HepG2 (cell line): Measurements from ENCODE around the gene RHD. TPM values are rescaled to one million over a fixed set of nuclear protein-coding genes. Genes with fewer than 3 reads are reported as not detected.

ENCODE experiments used
- ELK4 ChIP-seq: sonication (generic); formaldehyde crosslinking; IDR thresholded peaks from 2 replicates; pipeline ENCODE4 v1.9.0; 2021; ENCODE audit warnings: missing genetic modification reagents, borderline replicate concordance
- HOXD1 ChIP-seq: sonication (generic); formaldehyde crosslinking; IDR thresholded peaks from 2 replicates; pipeline ENCODE4 v1.5.0; 2020; ENCODE audit warnings: missing genetic modification reagents
- IRF9 ChIP-seq: sonication (generic); formaldehyde crosslinking; IDR thresholded peaks from 2 replicates; pipeline ENCODE4 v1.8.0; 2022; ENCODE audit warnings: missing genetic modification reagents, mild to moderate bottlenecking, borderline replicate concordance
- NFAT5 ChIP-seq: sonication (generic); formaldehyde crosslinking; IDR thresholded peaks from 2 replicates; pipeline ENCODE4 v1.4.0; 2020; ENCODE audit warnings: missing genetic modification reagents
- TBL1XR1 ChIP-seq: fragments of 150-350 bp; IDR thresholded peaks from 2 replicates; pipeline ENCODE4 v1.6.1; 2014; ENCODE audit warnings: borderline replicate concordance, low read length; ENCODE audit not compliant: partially characterized antibody
- TCF12 ChIP-seq, 2 experiments: fragments of 450-650 bp in 1 of 2; sonication (generic) in 1 of 2; formaldehyde crosslinking in 1 of 2; IDR thresholded peaks; 2 replicates each; pipeline versions ENCODE4 v1.6.1 to v1.8.0; 2017 to 2022; ENCODE audit warnings: antibody characterized with exemption in 1 of 2, mild to moderate bottlenecking in 1 of 2, missing genetic modification reagents in 1 of 2, moderate library complexity in 1 of 2
- ZFP91 ChIP-seq: sonication (generic); formaldehyde crosslinking; IDR thresholded peaks from 2 replicates; pipeline ENCODE4 v1.9.0; 2022; ENCODE audit warnings: missing genetic modification reagents, mild to moderate bottlenecking, borderline replicate concordance
- ZNF34 ChIP-seq: sonication (generic); formaldehyde crosslinking; IDR thresholded peaks from 2 replicates; pipeline ENCODE4 v1.4.0; 2020; ENCODE audit warnings: mild to moderate bottlenecking, missing genetic modification reagents, borderline replicate concordance
- ZNF343 ChIP-seq: sonication (generic); formaldehyde crosslinking; IDR thresholded peaks from 2 replicates; pipeline ENCODE4 v1.4.0; 2020; ENCODE audit warnings: mild to moderate bottlenecking, missing genetic modification reagents
- ZNF501 ChIP-seq: sonication (generic); formaldehyde crosslinking; IDR thresholded peaks from 2 replicates; pipeline ENCODE4 v1.5.1; 2020; ENCODE audit warnings: mild to moderate bottlenecking, moderate library complexity, missing genetic modification reagents
- ZNF674 ChIP-seq: sonication (generic); formaldehyde crosslinking; IDR thresholded peaks from 2 replicates; pipeline ENCODE4 v1.5.0; 2020; ENCODE audit warnings: low read depth, mild to moderate bottlenecking, missing genetic modification reagents
- ZNF687 ChIP-seq: sonication (generic); formaldehyde crosslinking; IDR thresholded peaks from 2 replicates; pipeline ENCODE4 v1.5.1; 2020; ENCODE audit warnings: mild to moderate bottlenecking, missing genetic modification reagents, moderate library complexity
- ZNF782 ChIP-seq: sonication (generic); formaldehyde crosslinking; IDR thresholded peaks from 2 replicates; pipeline ENCODE4 v1.4.0; 2020; ENCODE audit warnings: missing genetic modification reagents, mild to moderate bottlenecking, borderline replicate concordance
- ZZZ3 ChIP-seq: sonication (generic); formaldehyde crosslinking; IDR thresholded peaks from 2 replicates; pipeline ENCODE4 v1.4.0; 2020; ENCODE audit warnings: missing genetic modification reagents, mild to moderate bottlenecking, borderline replicate concordance
- polyA plus RNA-seq, 8 experiments: library from polyadenylated mRNA; depleted of rRNA in 3 of 8; stranded (reverse) in 7 of 8; unstranded in 1 of 8; fragments of >200 nt; fragmentation: Illumina TruSeq in 4 of 8; extraction: Trizol in 4 of 8; gene quantifications; 2 replicates each; pipeline versions ENCODE4 v1.2.1 to v1.2.3, GENCODE V29; 2011 to 2016; ENCODE audit warnings: low read depth in 4 of 8, missing spikeins in 1 of 8, mixed read lengths in 1 of 8; ENCODE audit not compliant: insufficient read depth in 1 of 8
- total RNA-seq, 5 experiments: library from RNA; depleted of rRNA; stranded (reverse); fragments of >200 nt; fragmentation: Illumina TruSeq; extraction: Trizol; gene quantifications; 2 replicates each; pipeline ENCODE4 v1.2.3, GENCODE V29; 2016; ENCODE audit warnings: low read depth in 1 of 5

The RHD gene
- total and polyA plus RNA-seq, 2 of the 13 experiments (the other 11 are each of a cell fraction or from before 2014, with no cell fraction given): not detected

- no peak for TF ChIP-seq TCF12 (IDR thresholded peaks at IDR 0.05)
- TF ChIP-seq TCF12 (CRISPR knock-in tag; IDR thresholded peaks at IDR 0.05): peak; percentile 53; the same call in 1 of the 2 replicates
- TF ChIP-seq ZZZ3 (CRISPR knock-in tag): 0 out of 2 replicates have a peak, but pooled peaks have one; percentile 39
- TF ChIP-seq HOXD1 (CRISPR knock-in tag): 0 out of 2 replicates have a peak, but pooled peaks have one; percentile 4
- TF ChIP-seq ZNF343 (CRISPR knock-in tag): 0 out of 2 replicates have a peak, but pooled peaks have one; percentile 25
- TF ChIP-seq ELK4 (CRISPR knock-in tag): 0 out of 2 replicates have a peak, but pooled peaks have one; percentile 59
- peak; percentile 31; the same call in 1 of the 2 replicates for TF ChIP-seq ZNF782 (CRISPR knock-in tag)
- TF ChIP-seq TBL1XR1: no peak
- 0 out of 2 replicates have a peak, but pooled peaks have one; percentile 3 for TF ChIP-seq ZFP91 (CRISPR knock-in tag)
- TF ChIP-seq NFAT5 (CRISPR knock-in tag): 0 out of 2 replicates have a peak, but pooled peaks have one; percentile 43
- 0 out of 2 replicates have a peak, but pooled peaks have one; percentile 39 for TF ChIP-seq ZNF687
- TF ChIP-seq ZNF501 (CRISPR knock-in tag): 0 out of 2 replicates have a peak, but pooled peaks have one; percentile 11
- 0 out of 2 replicates have a peak, but pooled peaks have one; percentile 4 for TF ChIP-seq IRF9 (CRISPR knock-in tag)
- TF ChIP-seq ZNF674 (CRISPR knock-in tag): no peak
- TF ChIP-seq ZNF34 (CRISPR knock-in tag): 0 out of 2 replicates have a peak, but pooled peaks have one; percentile 31
These were observed 25.7 kb upstream of the RHD start (continued) for GRCh38 chr1:25246600-25247023.
